NCI-H446 treated with DMSO at 0.1 percent for 48 hours (cell line): ENCODE measurements around the gene TBC1D2B.

Experiments used
- DNase-seq: peaks from one replicate; lab custom pipeline; 2025; lab: John Stamatoyannopoulos, UW

TBC1D2B gene

DNA sequence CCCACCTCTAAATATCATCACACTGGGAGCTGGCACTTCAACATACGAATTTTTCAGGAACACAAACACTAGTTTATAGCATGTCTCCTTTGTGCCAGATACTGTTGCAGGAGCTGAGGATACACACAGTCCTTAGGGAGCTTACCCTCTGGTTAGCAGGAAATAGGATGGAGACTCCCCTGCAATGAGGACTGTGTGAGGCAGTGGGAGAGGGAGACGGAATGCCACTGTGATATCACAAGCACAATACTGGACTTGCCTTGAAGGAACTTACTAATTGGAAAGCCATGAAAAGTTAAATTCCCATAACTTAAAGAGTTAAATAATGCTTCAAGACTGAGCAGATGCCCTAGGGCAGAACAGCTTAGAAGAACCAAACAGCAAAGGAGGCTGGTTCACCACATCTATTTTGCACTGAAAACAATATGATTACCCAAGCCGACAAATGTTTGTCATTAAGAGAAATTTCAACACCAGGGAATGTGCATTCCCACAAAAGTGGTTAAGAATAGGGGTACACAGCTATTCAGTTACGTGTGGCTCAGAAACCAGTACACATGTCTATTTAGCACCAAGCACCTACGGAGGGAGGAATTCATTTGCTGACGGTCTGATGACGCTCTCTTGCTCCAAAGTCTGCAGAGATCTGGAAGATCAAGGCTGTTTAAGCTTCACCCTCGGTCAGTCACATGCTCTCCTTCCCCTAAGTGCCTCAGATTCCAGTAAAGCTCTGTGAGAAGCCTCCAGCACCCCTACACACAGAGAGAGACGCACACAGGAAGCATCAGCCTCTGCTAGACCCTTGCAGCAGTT lies 5.2 kb downstream of the TBC1D2B start:
- DNase-seq: no peak

DNA sequence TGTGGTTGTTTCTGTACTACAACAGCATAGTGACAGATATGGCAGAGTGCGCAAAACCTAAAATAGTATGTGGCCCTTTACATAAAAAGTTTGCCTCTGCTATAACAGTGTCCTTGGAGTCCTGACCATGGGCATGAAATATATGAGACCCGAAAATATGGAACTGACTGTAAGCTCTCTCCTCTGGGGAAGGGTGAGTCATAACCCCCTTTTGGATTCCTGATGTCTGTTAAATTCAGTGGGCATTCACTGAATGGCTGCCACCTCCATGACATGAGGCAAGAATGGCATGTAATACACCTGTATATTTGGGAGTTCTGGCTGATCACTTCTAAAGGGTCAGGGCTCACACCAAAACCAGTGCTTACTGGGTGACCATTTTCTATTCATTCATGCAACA lies 6.1 kb downstream of the TBC1D2B start:
- no peak for DNase-seq

DNA sequence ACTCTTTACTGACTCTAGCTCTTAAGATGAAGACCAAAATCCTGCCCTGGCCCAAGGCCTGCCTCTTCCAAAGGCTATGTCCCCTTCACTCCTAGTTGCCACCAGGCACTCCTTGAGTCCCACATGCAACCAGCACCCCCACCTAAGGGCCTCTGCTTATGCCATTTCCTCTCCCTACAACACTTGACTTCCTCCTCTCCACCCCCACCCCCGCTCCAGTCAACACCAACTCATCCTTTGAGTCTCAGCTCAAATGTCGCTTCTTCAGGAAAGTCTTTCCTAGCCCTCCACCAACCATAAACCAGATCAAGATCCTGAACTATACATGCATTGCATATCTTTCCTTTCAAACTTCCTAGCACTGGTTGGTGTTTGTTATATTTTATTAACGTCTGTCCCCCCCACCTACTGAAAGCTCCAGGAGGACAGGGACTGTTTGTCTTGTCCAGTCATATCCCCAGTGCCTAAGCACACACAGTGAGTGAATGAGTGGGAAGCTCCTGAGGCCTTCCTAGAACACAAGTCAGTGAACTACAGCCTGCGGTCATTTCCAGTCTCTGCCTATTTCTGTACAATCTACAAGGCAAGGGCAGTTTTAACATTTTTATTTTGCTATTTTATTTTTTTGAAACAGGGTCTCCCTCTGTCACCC lies 7.3 kb downstream of the TBC1D2B start:
- no peak for DNase-seq

GRCh38 chr15:78069462-78070029 lies 8.0 kb downstream of the TBC1D2B start:
- DNase-seq: no peak

DNA sequence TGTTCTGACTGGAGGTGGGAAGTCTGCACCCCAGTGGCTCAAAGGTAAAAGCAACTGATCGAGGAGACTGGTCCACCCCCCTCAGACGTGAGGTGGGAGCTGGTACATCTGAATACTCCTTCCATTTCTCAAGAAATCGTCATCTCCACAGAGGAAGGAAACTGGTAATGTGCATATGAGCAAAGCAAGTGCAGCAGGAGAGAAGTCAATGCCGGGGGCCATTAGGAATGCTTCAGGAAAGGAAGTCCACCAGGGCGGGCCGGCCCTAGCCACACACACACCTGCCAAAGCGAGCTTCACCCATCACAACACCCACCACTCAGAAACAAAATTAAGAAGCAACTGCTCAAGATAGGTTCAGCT lies 8.5 kb downstream of the TBC1D2B start:
- DNase-seq: no peak

GRCh38 chr15:78067328-78068228 lies 9.9 kb downstream of the TBC1D2B start:
- peak; percentile 44 for DNase-seq

DNA sequence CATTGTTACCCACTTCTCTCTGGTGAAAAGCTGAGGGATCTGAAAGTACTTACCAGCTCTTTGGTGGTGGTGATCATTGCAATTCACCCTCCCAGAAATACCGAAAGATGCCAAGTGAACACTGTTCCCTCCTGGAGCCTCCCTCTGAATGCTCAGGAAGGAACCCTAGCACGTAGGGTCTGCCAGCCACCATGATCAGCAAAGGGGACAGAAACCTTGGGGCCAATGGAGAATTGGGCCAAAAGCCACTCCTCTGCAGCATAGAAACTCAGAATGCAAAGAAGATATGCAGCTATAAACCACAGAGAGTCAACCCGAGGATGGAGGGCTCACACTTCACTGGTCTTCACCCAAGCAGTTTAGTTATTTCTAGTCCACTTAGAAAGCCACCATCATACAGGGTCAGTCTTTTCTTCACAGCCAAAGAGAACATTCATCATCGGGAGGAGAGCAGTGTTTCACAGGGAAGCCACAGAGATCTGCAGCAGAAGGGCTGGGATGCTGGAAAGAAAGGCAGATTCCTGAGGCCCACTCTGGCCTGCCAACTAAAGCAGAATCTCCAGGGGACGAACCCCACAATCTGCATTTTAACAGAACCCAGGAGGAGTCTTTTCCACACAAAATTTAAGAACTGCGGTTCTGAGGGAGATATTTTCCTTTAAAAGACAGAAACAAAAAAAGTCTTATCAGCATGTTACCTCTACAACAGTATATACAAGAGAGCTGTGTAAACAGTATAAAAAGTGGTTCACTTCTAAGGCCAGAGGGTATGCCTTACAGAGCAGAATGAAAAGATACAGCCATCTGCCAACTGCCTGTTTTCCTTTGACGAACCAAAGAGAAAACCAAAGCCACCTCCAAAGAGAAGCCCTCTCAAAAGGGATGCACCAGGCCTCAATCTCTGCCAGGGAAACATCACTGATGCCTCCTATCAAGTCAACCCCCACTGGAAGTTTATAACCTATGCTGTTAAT lies 11.3 kb downstream of the TBC1D2B start:
- DNase-seq: no peak

DNA sequence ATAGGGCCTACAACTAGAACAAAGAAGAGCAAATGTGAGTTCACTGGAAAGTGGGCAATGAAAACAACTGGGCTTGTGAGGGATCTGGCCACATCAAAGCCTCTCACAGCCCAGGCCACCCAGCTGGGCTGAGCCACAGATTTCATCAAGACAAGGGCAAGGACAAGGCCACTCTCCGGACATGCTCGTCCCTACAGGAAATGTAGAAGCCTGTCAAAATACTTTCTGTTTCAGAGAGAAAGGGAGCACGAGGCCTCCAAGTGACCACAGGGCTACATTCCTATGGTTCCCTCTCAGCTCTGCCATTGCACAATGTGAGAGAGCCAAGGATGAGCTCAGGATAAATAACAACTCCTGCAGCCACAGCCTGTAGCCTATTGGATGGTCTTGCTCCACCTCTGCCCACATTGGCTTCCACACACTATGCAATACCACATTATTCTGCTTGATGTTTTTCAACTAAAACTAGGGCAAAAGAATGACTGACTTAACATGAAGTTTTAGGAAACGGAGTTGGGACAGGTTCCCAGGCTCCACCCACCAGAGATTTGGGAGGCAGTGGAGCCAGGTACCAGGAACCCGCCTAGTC lies 12.1 kb downstream of the TBC1D2B start:
- DNase-seq: no peak

GRCh38 chr15:78064544-78064943 lies 13.0 kb downstream of the TBC1D2B start:
- DNase-seq: no peak

DNA sequence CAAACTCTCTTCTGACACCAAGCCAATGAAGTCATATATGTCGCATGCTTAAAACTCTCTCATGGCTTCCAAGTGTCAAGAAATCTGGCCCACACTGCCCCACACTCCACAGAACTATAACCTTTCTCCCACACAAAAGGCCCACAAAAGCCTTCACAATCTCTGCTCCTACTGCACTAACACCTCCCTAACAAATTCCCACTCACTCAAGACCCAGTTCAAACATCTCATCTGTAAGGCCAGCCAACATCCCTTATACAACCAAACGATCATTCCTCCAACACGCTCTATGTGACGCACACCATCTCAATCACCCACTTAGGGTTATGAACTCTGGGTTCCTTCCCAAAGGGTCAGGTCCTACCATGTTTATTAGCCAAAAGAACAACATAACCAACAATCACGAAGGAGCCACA lies 13.5 kb downstream of the TBC1D2B start:
- no peak for DNase-seq

DNA sequence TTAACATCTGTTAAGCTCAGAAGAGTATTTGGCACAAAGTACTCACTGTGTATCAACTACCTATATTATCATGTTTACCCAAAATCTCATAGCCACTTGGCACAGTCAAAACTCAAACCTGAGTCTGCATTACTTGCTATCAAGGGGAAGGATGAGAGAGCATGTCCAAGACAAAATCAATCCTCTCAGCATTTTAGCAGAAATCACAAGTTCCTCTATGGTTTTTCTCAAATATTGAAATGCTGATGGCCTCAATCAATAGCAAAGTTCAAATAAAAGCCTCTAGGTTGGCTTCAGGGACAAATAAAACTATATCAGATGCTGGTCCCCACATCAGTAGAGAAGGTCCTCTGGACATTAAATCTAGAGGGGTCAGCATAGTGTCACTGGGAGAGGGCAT lies 14.3 kb downstream of the TBC1D2B start:
- no peak for DNase-seq

DNA sequence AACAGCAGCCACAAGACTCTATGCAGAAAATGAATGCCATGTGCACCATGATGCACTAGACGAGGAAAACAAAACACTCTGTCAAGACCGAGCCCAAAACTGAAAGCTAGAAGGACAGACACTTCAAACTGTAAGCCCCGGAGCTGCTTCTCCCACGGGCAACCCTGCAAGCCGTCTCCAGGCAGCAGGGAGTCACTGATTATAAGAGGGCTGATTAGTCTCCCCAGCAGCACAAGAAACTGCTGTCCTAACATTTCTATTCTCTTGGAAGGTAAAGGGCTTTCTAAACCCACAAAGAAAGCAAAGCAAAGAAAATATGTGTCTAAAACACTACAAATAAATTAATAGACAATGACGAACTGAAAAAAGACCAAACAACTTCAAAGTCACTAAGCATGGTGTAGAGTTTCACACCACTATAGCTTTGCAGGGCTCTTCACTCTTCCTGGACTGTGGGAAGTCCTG lies 15.5 kb downstream of the TBC1D2B start:
- DNase-seq: no peak

GRCh38 chr15:78060232-78060631 lies 17.3 kb downstream of the TBC1D2B start:
- DNase-seq: no peak

GRCh38 chr15:78059110-78059839 lies 18.2 kb downstream of the TBC1D2B start:
- peak; percentile 56 for DNase-seq

GRCh38 chr15:78058401-78058935 lies 19.0 kb downstream of the TBC1D2B start:
- no peak for DNase-seq

GRCh38 chr15:78057803-78058202 lies 19.7 kb downstream of the TBC1D2B start:
- no peak for DNase-seq

DNA sequence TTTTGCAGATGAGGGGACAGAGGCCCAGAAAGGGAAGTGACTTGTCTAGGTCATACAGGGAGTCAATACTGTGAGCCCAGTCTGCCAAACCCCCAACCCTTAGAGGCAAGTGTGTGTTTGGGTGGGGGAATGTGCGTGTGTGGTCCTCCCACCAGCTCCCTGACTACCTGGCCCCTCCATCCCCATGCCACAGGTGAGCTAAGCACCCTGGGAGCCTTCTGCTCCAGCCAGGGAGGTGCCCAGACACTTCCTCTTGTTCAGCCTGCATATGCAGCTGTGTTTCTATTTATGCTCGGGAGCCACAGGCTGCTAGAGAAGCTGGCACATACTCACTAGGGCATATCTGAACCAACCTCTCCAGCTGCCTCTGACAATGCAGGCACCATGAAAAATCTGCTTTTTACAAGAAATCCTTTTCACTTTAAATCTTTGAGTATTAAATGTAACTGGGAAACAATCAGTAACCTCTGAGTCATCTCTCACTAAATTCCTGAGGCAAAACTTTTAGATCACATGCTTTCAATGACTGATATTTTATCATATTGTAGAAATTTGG lies 20.7 kb downstream of the TBC1D2B start:
- no peak for DNase-seq

DNA sequence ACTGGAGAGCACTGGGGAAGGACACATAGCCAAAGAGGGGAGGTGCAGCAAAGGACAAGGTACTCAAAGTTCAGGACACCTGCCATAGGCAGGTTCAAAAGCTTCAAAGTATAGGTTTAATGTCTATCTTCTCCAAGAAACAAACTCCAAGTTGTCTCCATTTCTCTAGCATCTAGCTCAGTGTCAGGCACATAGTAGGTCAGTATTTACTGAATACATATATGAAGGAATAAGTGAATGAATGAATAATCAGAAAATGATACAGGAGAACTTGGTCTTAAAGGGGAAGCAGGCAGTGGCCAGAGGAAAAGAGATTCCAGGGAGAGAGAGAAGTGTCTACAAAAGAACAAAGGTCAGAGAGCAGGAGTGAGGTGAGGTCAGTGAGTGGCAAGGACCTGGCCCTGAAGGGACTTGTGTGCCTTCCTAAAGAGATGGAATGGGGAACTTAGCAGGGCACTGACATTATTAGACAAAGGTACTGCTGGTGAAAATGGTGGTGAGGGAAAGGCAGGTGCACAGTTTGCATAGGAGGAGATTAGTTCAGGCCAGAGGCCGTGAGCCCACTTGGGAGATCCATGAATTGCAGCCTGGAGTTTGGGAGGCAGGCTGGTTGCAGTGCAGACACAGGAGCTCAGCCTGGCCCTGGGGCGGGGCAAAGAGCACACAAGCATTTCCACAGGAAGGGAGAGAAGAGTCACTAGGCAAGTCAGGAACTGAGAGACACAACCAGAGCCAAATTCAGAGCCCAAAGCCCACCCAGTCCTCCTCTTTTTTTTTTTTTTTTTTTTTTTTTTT lies 21.4 kb downstream of the TBC1D2B start:
- DNase-seq: no peak
